Stimulated activated CD4-positive, alpha-beta T cell treated with anti-CD3 and anti-CD28 coated beads, Interleukin-12 subunit alpha, Interleukin-12 subunit beta, amount 100 ng/mL, for 24 hours (primary cell): ENCODE measurements around the gene ARNT2.
"Not testable (repeated sequence)": the region's sequence is repeated elsewhere in the genome, so short reads cannot be mapped to it uniquely, and the experiment has no call there.

Source experiments
- DNase-seq, 2 experiments: peaks; one replicate each; pipeline ENCODE4 v3.0.0-alpha.2; 2020; ENCODE audit warnings: low read depth in 2 of 2

Gene ARNT2

GRCh38 chr15:80615783-80616391 is 211.7 kb downstream of the ARNT2 start:
- DNase-seq: no peak

- no peak for DNase-seq
Observed at GRCh38 chr15:80618685-80619400, 214.7 kb downstream of the ARNT2 start.

- DNase-seq: no peak
Observed at GRCh38 chr15:80619680-80620079, 215.5 kb downstream of the ARNT2 start.

GRCh38 chr15:80620141-80620540 is 216.0 kb downstream of the ARNT2 start:
- no peak for DNase-seq

GRCh38 chr15:80620931-80621330 is 216.7 kb downstream of the ARNT2 start:
- DNase-seq: no peak

- no peak for DNase-seq
Observed at GRCh38 chr15:80626643-80627120, 222.5 kb downstream of the ARNT2 start.

GRCh38 chr15:80629355-80629754 is 225.2 kb downstream of the ARNT2 start:
- DNase-seq: no peak

GRCh38 chr15:80630981-80631380 is 226.8 kb downstream of the ARNT2 start:
- no peak for DNase-seq

- DNase-seq: no peak
Observed at GRCh38 chr15:80633221-80633620, 229.0 kb downstream of the ARNT2 start.

- no peak for DNase-seq
Observed at GRCh38 chr15:80635953-80636352, 231.8 kb downstream of the ARNT2 start.

- DNase-seq: no peak
Observed at GRCh38 chr15:80636675-80637074, 232.5 kb downstream of the ARNT2 start.

GRCh38 chr15:80637747-80638146 is 233.6 kb downstream of the ARNT2 start:
- no peak for DNase-seq

- DNase-seq: no peak
Observed at GRCh38 chr15:80638553-80639167, 234.5 kb downstream of the ARNT2 start.

- no peak for DNase-seq
Observed at GRCh38 chr15:80639168-80639555, 235.0 kb downstream of the ARNT2 start.

GRCh38 chr15:80640531-80641121 is 236.4 kb downstream of the ARNT2 start:
- no peak for DNase-seq

- DNase-seq: no peak
Observed at GRCh38 chr15:80641384-80641783, 237.2 kb downstream of the ARNT2 start.

- DNase-seq: no peak
Observed at GRCh38 chr15:80643431-80643951, 239.3 kb downstream of the ARNT2 start.

GRCh38 chr15:80645494-80646065 is 241.4 kb downstream of the ARNT2 start:
- no peak for DNase-seq

- DNase-seq: not testable (repeated sequence)
Observed at GRCh38 chr15:80647424-80647823, 243.2 kb downstream of the ARNT2 start.
